ENCODE measurements around the gene GLTP.

GRCh38 chr12:109877504-109878246 is 2.7 kb downstream of the GLTP start:
- TF ChIP-seq MAX (IDR thresholded peaks at IDR 0.05) (no peak), REST (IDR thresholded peaks at IDR 0.05; ENCODE audit: low read depth) (no peak), CEBPB (IDR thresholded peaks at IDR 0.05) (no peak), FOXM1 (IDR thresholded peaks at IDR 0.05; ENCODE audit: borderline replicate concordance, low read depth) (no peak), EP300 (IDR thresholded peaks at IDR 0.05; ENCODE audit: borderline replicate concordance) (no peak)

Measured in Ishikawa (cell line).